GM12872 (cell line): ENCODE data around the gene MAP3K19.

ENCODE experiments used
- TF ChIP-seq, protein P1 (sequence below): IDR thresholded peaks from 3 replicates; pipeline ENCODE4 v1.5.1; 2011; ENCODE audit warnings: low read depth, mild to moderate bottlenecking, low read length, moderate library complexity; ENCODE audit not compliant: insufficient read depth

Gene MAP3K19

DNA sequence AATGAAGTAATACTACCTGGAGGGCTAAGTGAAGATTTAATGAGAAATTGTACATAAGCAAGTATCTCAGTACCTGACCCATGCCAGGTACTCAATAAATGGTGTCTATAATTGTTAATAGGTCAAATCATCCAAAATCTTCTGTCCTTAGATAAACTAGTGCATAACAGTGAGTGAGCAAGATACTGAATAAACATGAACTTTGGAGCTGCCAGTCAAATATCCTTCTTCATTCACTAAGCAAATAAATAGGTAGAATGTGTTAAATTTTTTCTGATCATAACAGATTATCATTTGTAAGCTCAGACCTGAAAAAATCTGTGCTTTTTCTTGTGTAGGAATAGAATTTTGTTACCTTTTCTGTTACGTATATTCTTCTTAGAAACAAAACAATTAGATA is 44.4 kb upstream of the MAP3K19 start:
- TF ChIP-seq, protein P1, sequence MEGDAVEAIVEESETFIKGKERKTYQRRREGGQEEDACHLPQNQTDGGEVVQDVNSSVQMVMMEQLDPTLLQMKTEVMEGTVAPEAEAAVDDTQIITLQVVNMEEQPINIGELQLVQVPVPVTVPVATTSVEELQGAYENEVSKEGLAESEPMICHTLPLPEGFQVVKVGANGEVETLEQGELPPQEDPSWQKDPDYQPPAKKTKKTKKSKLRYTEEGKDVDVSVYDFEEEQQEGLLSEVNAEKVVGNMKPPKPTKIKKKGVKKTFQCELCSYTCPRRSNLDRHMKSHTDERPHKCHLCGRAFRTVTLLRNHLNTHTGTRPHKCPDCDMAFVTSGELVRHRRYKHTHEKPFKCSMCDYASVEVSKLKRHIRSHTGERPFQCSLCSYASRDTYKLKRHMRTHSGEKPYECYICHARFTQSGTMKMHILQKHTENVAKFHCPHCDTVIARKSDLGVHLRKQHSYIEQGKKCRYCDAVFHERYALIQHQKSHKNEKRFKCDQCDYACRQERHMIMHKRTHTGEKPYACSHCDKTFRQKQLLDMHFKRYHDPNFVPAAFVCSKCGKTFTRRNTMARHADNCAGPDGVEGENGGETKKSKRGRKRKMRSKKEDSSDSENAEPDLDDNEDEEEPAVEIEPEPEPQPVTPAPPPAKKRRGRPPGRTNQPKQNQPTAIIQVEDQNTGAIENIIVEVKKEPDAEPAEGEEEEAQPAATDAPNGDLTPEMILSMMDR: no peak

DNA sequence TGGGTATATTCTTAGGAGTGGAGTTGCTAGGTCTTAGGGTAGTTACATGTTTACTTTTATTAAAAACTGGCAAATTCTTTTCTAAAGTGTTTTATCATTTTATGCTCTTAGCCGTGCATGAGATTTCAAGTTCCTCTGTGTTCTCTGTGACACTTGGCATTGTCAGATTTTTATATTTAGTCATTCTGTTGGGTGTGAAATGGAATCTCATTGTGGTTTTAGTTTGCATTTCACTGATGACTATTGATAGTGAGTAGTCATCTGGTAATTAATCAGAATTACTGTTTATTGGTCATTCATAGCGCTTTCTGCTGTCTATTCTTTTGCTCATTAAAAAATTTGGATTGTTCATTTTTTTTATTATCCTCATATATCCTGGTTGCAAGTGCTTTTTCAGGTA is 39.0 kb upstream of the MAP3K19 start:
- TF ChIP-seq, protein P1: no peak

DNA sequence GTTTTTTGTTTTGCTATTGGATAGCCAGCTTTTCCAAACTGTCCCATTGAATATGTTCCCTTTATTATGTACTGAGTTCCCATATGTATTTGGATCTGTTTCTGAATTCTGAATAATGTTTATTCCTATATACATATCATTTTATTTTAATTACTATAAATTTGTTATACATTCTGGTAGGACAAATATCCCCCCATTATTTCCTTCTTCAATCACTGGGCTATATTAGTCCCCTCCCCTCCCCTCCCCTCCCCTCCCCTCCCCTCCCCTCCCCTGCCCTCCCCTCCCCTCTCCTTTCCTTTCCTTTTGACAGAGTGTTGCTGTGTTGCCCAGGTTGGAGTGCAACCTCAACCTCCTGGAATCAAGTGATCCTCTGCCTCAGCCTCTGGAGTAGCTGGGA is 31.2 kb upstream of the MAP3K19 start:
- TF ChIP-seq, protein P1: no peak

DNA sequence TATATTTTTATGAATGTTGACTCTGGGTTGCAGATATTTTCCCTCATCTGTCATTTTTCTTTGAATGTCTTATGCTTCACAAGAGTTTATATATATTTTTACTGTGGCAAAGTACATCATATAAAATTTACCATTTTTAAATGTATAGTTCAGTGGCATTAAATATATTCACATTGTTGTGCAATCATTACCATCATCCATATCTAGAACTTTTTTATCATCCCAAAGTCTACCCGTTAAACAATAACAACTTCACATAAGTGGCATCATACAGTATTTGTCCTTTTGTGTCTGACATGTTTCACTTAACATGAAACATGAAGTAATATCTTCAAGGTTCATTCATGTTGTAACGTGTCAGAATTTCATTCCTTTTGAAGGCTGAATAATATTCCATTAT is 29.3 kb upstream of the MAP3K19 start:
- TF ChIP-seq, protein P1: no peak

DNA sequence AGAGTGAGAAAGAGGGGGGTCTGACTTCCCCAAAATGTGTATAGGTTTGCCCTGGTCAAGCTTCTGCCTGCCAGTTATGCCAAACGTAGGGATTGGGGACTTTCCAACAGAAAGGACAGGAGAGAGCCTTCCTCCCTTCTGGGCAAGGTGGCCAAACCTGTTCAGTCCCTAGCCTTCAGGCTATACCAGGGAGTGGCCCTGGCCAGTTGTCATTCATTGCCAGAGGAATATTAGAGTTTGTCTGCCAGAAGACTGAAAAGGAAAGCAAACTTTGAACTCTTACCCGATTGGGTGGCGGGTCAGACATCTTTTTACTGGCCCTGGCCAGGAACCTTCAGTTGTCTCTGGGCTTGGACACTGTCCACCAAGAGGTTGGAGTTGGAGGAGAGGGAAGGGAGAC is 27.0 kb upstream of the MAP3K19 start:
- TF ChIP-seq, protein P1: no peak

DNA sequence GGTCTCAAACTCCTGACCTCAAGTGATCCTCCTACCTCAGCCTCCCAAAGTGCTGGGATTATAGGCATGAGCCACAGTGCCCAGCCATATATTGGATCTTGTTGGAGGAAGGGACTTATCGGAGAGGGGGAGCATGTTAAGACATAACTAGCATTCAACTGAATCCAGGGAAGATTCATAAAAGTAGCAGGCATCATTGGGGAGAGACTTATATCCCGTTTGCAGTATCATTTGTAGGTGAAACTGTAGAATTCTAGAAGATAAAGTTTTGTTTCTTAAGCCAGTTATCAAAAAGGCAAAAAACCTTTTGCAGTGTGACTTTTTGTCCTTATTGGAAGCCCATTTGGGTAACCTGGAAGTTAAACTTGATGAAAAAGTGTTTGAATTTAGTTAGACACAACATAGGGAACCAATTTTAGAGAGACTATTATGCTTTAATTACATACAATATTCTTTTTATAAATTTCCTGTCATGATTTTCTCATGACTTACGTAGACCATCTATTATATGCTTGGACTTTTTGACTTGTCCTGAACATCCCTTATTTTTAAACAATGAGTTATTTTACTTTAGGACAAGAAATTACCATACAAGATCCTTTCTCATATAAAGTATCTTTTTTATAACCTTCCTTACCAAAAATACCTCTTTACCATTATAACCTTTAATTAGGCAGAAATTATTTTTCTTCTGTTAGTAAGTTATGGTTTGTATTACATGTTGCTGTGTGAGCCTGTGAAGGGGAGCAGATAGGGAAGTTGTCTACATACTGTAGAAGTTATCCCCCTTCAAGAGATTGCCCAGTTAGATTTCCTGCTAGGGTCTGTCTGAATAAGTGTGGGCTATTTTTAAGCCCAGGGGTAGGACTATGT is 25.1 kb upstream of the MAP3K19 start:
- TF ChIP-seq, protein P1: no peak

DNA sequence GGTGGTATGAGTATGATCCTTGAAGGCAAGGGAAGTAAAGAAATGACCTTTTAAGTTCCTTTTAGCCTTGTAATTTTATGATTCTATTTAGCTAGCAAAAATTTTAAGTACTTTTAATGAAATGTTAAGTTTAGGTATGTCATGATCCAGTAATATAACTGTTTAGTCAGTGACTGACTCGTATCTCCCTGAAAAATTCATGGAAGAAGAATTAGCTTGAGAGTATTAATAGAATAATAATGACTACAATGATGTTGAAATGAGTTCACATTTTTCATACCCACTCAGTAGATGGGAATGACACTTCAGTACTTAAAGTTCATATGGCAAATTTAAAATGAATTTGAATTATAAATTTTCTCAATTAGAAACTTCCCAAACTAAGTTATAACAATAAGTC is 19.5 kb upstream of the MAP3K19 start:
- TF ChIP-seq, protein P1: no peak
